22Rv1 (cell line): ENCODE measurements around the gene MUC6.

Source experiments
- H3K27ac ChIP-seq: fragments of 450-650 bp; 2 replicates; pipeline ENCODE4 v1.5.1; 2017
- ZFX ChIP-seq: fragments of 450-650 bp; IDR thresholded peaks from 2 replicates; pipeline ENCODE4 v1.6.1; 2017; ENCODE audit warnings: antibody characterized with exemption, borderline replicate concordance
- TF ChIP-seq, protein P1 (sequence below): fragments of 450-650 bp; IDR thresholded peaks from 2 replicates; pipeline ENCODE4 v1.5.1; 2017; ENCODE audit warnings: mild to moderate bottlenecking

MUC6 gene

DNA sequence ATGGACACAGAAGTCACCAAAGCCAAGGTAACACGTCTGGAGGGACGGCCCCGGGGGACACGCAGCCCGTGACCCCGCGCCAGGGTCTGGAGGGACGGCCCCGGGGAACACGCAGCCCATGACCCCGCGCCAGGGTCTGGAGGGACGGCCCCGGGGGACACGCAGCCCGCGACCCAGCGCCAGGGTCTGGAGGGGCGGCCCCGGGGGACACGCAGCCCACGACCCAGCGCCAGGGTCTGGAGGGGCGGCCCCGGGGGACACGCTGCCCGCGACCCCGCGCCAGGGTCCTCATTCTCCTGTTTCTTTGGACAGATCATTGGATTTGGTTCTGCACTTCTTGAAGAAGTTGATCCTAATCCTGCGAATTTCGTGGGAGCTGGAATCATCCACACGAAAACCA is 27.1 kb downstream of the MUC6 start:
- H3K27ac ChIP-seq, result no peak overlapping the region
- TF ChIP-seq, protein P1, sequence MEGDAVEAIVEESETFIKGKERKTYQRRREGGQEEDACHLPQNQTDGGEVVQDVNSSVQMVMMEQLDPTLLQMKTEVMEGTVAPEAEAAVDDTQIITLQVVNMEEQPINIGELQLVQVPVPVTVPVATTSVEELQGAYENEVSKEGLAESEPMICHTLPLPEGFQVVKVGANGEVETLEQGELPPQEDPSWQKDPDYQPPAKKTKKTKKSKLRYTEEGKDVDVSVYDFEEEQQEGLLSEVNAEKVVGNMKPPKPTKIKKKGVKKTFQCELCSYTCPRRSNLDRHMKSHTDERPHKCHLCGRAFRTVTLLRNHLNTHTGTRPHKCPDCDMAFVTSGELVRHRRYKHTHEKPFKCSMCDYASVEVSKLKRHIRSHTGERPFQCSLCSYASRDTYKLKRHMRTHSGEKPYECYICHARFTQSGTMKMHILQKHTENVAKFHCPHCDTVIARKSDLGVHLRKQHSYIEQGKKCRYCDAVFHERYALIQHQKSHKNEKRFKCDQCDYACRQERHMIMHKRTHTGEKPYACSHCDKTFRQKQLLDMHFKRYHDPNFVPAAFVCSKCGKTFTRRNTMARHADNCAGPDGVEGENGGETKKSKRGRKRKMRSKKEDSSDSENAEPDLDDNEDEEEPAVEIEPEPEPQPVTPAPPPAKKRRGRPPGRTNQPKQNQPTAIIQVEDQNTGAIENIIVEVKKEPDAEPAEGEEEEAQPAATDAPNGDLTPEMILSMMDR, result no peak
- TF ChIP-seq ZFX, result no peak

DNA sequence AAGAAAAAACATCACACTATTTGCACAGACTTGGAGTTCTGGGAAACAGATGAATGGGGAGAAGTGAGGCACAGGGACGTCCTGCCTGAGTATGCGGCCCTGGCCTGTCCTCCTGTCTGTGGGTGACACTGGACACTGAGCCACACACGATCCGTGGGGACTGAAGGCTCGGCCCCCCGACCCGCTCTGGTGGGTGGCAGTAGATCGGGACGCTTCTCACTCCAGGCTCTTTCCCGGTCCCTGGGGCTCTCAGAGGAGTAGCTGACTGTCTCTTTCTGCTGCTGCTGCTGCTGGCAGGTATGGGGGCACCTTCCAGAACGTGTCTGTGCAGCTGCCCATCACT is 27.7 kb downstream of the MUC6 start:
- TF ChIP-seq, protein P1, result no peak
- no peak for TF ChIP-seq ZFX
- H3K27ac ChIP-seq, result no peak overlapping the region

DNA sequence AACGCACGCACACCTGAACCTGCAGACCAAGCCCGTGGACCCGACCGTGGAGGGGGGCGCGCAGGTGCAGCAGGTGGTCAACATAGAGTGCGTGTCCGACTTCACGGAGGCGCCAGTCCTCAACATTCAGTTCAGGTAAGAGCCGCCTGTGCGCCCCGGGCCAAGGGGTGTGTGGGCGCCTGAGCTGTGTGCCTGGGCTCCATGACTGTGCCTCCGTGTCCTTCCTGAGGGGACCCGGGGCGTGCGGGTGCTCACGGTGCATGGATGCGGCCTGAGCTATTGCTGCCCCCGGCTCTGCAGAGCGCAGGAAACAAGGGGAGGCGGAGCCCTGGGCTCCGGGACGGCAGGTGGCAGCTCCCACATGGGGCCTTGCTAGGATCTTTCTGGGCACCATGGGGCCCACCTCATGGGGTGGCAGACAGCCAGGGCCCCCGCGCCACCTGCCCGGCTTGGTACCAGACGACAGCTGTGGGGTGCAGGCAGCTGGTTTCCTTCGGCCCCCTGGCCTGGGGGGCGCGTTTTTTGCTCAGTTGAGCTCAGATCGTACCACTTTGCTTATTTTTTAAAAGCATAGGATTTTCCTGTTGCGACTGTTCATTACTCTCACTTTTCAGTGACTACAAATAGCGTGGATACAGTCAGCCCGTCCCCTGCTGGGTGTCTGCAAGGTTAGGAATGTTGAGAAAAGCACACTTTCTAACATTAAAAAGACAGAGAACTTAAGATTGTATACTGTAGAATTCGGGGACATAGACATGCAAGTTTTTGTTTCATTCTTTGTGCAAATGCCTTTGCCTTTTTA is 28.3 kb downstream of the MUC6 start:
- H3K27ac ChIP-seq, result no peak overlapping the region

DNA sequence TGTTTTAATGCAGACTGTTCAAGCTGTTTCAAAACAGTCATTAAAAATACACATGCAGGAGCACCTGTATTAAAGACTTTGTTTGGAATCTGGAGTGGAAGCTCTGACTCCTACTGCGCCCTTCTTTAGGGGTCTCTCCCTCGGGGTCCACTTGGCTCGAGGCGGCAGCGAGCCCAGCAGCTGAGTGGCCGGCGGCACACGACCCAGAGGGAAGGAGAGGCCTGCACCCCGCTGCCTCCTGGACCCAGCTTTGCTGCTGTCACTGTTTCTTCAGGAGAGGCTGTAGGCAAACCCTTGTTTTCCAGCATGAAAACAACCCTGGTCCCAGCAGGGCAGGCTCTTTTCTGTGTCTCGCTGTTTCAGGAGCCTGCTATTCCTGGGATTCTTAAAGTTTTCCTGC is 29.2 kb downstream of the MUC6 start:
- no peak for TF ChIP-seq ZFX
- TF ChIP-seq, protein P1, result no peak
- H3K27ac ChIP-seq, result no peak overlapping the region

More for the DNA sequence above, 28.3 kb downstream of the MUC6 start:
- TF ChIP-seq, protein P1, result no peak
- TF ChIP-seq ZFX, result no peak

DNA sequence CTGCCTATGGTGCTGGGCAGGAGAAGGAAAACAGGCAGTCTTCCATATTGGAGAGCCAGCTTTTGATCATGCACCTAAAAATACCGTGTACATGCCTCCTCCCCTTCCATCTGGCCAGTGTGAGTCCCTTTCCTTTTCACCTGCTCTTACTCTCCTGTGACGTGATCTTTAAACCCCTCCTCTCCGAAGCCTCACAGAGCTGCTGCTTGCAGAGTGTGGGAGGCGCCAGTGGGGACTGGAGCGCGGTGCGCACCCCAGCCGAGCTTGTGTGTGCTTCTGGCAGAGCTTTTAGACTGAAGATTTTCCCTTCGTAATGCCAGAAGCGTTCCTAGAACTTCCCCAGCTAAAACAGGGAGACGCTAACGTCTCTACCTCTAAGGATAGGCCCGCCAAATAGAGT is 29.8 kb downstream of the MUC6 start:
- no peak overlapping the region for H3K27ac ChIP-seq
- TF ChIP-seq, protein P1, result no peak
- TF ChIP-seq ZFX, result no peak

DNA sequence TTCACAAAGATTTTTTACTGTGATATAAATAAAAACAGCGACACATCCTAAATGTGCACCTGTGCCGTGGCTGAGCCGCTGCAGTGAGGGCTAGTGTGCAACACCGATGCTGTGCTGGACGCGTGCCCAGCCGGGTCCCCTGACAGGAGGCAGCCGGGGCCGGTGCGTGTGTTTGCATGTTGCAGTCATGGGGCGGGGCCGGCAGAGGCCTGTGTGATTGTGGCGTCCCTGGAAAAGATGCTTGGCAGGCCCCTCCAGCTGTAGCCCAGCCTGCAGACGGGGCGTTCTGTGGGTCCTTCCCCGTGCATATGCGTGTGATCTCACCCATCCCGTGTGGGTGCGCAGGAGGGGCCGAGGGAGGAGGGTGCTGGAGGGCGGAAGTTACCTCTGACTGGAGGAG is 30.6 kb downstream of the MUC6 start:
- TF ChIP-seq ZFX, result no peak
- TF ChIP-seq, protein P1, result no peak
- H3K27ac ChIP-seq, result no peak overlapping the region

DNA sequence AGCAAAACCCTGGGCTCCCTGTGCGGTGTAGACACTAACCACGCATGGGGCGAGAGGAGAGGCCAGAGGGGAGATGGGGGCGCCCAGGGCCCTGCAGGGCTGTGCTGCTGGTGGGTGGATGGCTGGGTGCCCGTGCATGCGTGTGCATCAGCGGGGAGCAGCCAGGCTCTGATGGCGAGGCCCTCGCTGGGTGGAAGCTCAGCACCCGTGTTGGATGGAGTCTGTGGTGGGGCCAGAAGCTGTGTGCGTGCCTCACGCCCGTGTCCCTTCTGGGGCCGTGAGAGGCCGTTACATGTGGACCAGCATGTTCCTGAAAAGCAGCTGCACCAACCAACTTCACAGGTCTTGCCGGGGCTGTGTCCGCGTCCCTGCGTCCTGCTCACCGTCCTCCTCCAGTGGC is 33.4 kb downstream of the MUC6 start:
- TF ChIP-seq, protein P1, result no peak
- no peak for TF ChIP-seq ZFX
- no peak overlapping the region for H3K27ac ChIP-seq
